SK-N-DZ (cell line): ENCODE data around the gene MYO1B.

ENCODE experiments used
- DNase-seq: peaks from one replicate; pipeline ENCODE4 v3.0.0-alpha.2; 2015; ENCODE audit warnings: low spot score

Gene MYO1B

GRCh38 chr2:191399601-191400000, 154.4 kb downstream of the MYO1B start:
- DNase-seq = no peak

- DNase-seq = no peak
Measured at GRCh38 chr2:191401287-191401686, 156.1 kb downstream of the MYO1B start.

GRCh38 chr2:191402966-191403565, 157.9 kb downstream of the MYO1B start:
- DNase-seq = no peak

GRCh38 chr2:191404568-191404991, 159.4 kb downstream of the MYO1B start:
- DNase-seq = no peak

GRCh38 chr2:191405546-191405945, 160.3 kb downstream of the MYO1B start:
- no peak for DNase-seq

GRCh38 chr2:191410646-191411436, 165.6 kb downstream of the MYO1B start:
- no peak for DNase-seq

- no peak for DNase-seq
Measured at GRCh38 chr2:191411472-191411871, 166.3 kb downstream of the MYO1B start.

GRCh38 chr2:191412353-191412752, 167.1 kb downstream of the MYO1B start:
- DNase-seq = no peak

GRCh38 chr2:191415101-191415500, 169.9 kb downstream of the MYO1B start:
- no peak for DNase-seq

GRCh38 chr2:191415858-191416257, 170.7 kb downstream of the MYO1B start:
- no peak for DNase-seq

- DNase-seq = no peak
Measured at GRCh38 chr2:191417746-191418145, 172.5 kb downstream of the MYO1B start.

- no peak for DNase-seq
Measured at GRCh38 chr2:191421950-191422349, 176.7 kb downstream of the MYO1B start.

- no peak for DNase-seq
Measured at GRCh38 chr2:191427031-191427430, 181.8 kb downstream of the MYO1B start.

- DNase-seq = no peak
Measured at GRCh38 chr2:191428141-191428540, 182.9 kb downstream of the MYO1B start.

- DNase-seq = no peak
Measured at GRCh38 chr2:191430476-191430875, 185.3 kb downstream of the MYO1B start.

GRCh38 chr2:191432121-191432520, 186.9 kb downstream of the MYO1B start:
- DNase-seq = no peak

- DNase-seq = no peak
Measured at GRCh38 chr2:191434072-191434471, 188.9 kb downstream of the MYO1B start.

- DNase-seq = no peak
Measured at GRCh38 chr2:191435141-191435540, 189.9 kb downstream of the MYO1B start.

GRCh38 chr2:191436368-191437055, 191.3 kb downstream of the MYO1B start:
- no peak for DNase-seq

- DNase-seq = no peak
Measured at GRCh38 chr2:191439481-191439880, 194.3 kb downstream of the MYO1B start.

- DNase-seq = no peak
Measured at GRCh38 chr2:191441496-191442214, 196.5 kb downstream of the MYO1B start.

- no peak for DNase-seq
Measured at GRCh38 chr2:191443446-191443845, 198.2 kb downstream of the MYO1B start.
